ENCODE data around the gene LRCH2.

The LRCH2 gene

DNA sequence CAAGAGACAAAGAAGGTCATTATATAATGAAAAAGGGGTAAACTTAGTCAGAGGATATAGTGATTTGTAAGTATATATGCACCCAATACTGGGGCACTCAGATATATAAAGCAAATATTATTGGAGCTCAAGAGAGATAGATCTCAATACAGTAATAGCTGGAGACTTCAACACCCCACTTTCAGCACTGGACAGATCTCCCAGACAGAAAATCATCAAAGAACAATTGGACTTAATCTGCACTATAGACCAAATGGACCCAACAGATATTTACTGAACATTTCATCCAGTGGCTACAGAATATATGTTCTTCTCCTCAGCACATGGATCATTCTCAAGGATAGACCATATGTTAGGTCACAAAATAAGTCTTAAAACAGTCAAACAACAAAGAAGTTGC is 91.8 kb downstream of the LRCH2 start:
- peaks cover 2% of the 10 kb centered on the region for H3K27me3 Mint-ChIP-seq (ENCODE audit: low read depth, poor library complexity)
- no peak overlapping the region for H3K27ac Mint-ChIP-seq
- no peak for DNase-seq
- no peak overlapping the region for H3K4me3 Mint-ChIP-seq
- peaks cover 84% of the 10 kb centered on the region for H3K36me3 Mint-ChIP-seq (ENCODE audit: low read depth)
- H3K9me3 Mint-ChIP-seq: peaks cover 55% of the 10 kb centered on the region
- peaks cover 6% of the 10 kb centered on the region for H3K4me1 Mint-ChIP-seq
- no peak for TF ChIP-seq CTCF (IDR thresholded peaks at IDR 0.05)

DNA sequence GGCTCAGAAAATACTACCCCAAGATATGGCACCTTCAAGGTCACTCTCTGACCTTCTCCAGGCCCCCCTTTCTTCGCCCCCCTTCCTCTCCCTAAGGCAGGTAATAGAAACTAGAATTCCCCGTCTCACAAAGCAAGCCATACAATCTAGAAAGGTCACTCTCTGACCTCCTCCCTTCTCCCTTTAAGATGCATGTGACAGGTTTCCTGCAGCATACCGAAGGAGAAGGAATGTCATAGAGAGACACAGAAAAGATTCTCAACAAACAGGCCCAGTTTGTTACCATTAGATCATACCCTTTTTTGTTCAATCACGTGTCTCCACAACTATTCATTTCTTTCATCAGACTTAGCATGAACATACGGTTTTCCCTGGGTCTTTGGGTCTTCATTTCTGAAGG is 95.9 kb downstream of the LRCH2 start:
- Mint-ChIP-seq H3K4me1 (peaks cover 6% of the 10 kb centered on the region), H3K27ac (no peak overlapping the region), H3K4me3 (no peak overlapping the region), H3K9me3 (peaks cover 27% of the 10 kb centered on the region), H3K27me3 (ENCODE audit: low read depth, poor library complexity) (no peaks in the 10 kb centered on the region), H3K36me3 (ENCODE audit: low read depth) (peaks cover 63% of the 10 kb centered on the region)
- DNase-seq: no peak
- no peak for TF ChIP-seq CTCF (IDR thresholded peaks at IDR 0.05)

DNA sequence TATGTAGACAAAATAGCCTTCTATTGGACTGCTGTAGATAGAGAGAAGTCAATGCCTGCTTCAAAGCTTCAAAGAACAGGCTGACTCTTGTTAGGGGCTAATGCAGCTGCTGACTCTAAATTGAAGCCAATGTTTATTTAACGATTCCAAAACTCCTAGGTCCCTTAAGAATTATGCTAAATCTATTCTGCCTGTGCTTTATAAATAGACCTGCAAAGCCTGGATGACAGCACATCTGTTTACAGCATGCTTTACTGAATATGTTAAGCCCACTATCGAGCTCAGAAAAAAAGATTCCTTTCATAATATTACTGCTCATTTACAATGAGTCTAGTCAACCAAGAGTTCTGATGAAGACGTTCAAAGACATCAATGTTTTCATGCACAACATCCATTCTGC is 99.5 kb downstream of the LRCH2 start:
- H3K4me1 Mint-ChIP-seq: peaks cover 6% of the 10 kb centered on the region
- H3K9me3 Mint-ChIP-seq: no peaks in the 10 kb centered on the region
- DNase-seq: no peak
- H3K27me3 Mint-ChIP-seq (ENCODE audit: low read depth, poor library complexity): no peaks in the 10 kb centered on the region
- no peak overlapping the region for H3K27ac Mint-ChIP-seq
- H3K4me3 Mint-ChIP-seq: no peak overlapping the region
- H3K36me3 Mint-ChIP-seq (ENCODE audit: low read depth): peaks cover 40% of the 10 kb centered on the region
- TF ChIP-seq CTCF (IDR thresholded peaks at IDR 0.05): no peak

GRCh38 chrX:115112411-115112810 is 121.5 kb downstream of the LRCH2 start:
- Mint-ChIP-seq H3K9me3 (no peaks in the 10 kb centered on the region), H3K4me3 (no peak overlapping the region), H3K4me1 (no peaks in the 10 kb centered on the region), H3K27ac (no peak overlapping the region), H3K27me3 (ENCODE audit: low read depth, poor library complexity) (no peaks in the 10 kb centered on the region), H3K36me3 (ENCODE audit: low read depth) (peaks cover 46% of the 10 kb centered on the region)
- TF ChIP-seq CTCF (IDR thresholded peaks at IDR 0.05): no peak
- no peak for DNase-seq

- H3K27ac Mint-ChIP-seq: no peak overlapping the region
- H3K4me1 Mint-ChIP-seq: no peaks in the 10 kb centered on the region
- H3K4me3 Mint-ChIP-seq: no peak overlapping the region
- DNase-seq: no peak
- no peak for TF ChIP-seq CTCF (IDR thresholded peaks at IDR 0.05)
- H3K27me3 Mint-ChIP-seq (ENCODE audit: low read depth, poor library complexity): no peaks in the 10 kb centered on the region
- H3K36me3 Mint-ChIP-seq (ENCODE audit: low read depth): peaks cover 88% of the 10 kb centered on the region
- peaks cover 45% of the 10 kb centered on the region for H3K9me3 Mint-ChIP-seq
Observed at GRCh38 chrX:115098897-115099296, 135.0 kb downstream of the LRCH2 start.

DNA sequence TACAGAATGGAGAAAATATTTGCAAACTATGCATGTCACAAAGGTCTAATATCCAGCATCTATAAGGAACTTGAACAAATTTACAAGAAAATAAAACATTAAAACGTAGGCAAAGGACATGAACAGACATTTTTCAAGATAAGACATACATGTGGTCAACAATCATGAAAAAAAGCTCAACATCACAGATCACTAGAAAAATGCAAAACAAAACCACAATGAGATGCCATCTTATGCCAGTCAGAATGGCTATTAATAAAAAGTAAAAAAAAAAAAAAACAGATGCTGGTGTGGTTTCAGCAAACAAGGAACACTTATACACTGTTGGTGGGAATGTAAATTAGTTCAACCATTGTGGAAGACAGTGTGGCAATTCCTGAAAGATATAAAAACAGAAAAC is 140.7 kb downstream of the LRCH2 start:
- Mint-ChIP-seq H3K9me3 (peaks cover 28% of the 10 kb centered on the region), H3K27me3 (ENCODE audit: low read depth, poor library complexity) (no peaks in the 10 kb centered on the region), H3K27ac (no peak overlapping the region), H3K36me3 (ENCODE audit: low read depth) (peaks cover 68% of the 10 kb centered on the region), H3K4me3 (no peak overlapping the region), H3K4me1 (no peaks in the 10 kb centered on the region)
- no peak for DNase-seq
- TF ChIP-seq CTCF (IDR thresholded peaks at IDR 0.05): no peak

Measured in nephron progenitor cell (in vitro differentiated cells).